ENCODE data around the gene PRKCH.
"Not testable (repeated sequence)": the region's sequence is repeated elsewhere in the genome, so short reads cannot be mapped to it uniquely, and the experiment has no call there.

PRKCH gene

DNA sequence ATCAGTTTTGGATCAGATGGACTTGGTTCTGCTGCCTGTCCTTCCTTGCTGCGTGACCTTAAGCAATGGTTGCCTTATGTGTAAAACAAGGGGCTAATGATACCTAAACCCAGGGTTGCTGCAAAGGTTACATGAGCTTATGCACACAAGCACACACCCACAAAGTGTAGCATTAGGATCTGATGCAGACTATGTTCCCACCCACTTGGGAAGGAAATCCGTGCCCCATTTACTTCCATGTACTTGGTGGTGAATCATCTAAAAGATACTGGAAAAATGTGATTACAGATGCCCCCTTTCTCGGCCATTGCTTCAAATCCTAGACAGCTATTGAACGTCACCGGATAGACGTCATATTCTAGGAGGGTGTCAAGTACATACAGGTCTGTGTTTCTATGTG, 87.1 kb downstream of the PRKCH start:
- Histone ChIP-seq H3K36me3 (ENCODE audit: control insufficient read depth in 2 of 2, insufficient read depth in 1 of 2, low read length in 2 of 2) (no peaks in the 10 kb centered on the region), H3K9me3 (ENCODE audit: control insufficient read depth, insufficient read depth, low read depth, low read length) (no peaks in the 10 kb centered on the region), H3K27ac (ENCODE audit: extremely low read depth, low read depth, low read length) (no peak overlapping the region), H3K4me3 (ENCODE audit: low read depth, low read length) (no peak overlapping the region), H3K4me1 (ENCODE audit: control insufficient read depth, insufficient read depth, low read length) (peaks cover 12% of the 10 kb centered on the region)
- POLR2A ChIA-PET: no interaction called here
- CTCF ChIA-PET: no interaction called here
- TF ChIP-seq ZNF223 (tag by site-specific recombination; IDR thresholded peaks at IDR 0.05) (no peak), EGR2 (tag by site-specific recombination; IDR thresholded peaks at IDR 0.05; ENCODE audit: low read depth) (0 out of 2 replicates have a peak, but pooled peaks have one; percentile 8)

DNA sequence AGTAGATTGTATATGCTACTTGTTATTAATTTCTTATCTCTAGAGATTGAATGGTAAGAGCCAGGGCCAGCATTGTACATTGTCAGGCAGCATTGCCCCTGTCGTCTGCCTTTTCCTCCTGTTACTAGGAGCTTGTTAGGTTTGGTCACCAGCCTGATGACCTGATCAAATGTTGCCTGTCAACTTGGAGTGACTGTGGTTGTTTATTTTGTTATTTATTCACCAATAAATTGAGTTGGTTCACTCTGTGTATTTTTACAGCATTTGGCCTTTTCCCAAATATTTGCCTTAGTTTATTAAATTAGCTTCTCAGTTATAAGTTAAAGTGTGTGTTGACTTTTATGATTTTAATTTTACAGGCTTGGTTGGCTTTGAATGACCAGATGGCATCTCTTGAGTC, 88.4 kb downstream of the PRKCH start:
- Histone ChIP-seq H3K4me1 (ENCODE audit: control insufficient read depth, insufficient read depth, low read length) (peaks cover 11% of the 10 kb centered on the region), H3K4me3 (ENCODE audit: low read depth, low read length) (no peak overlapping the region), H3K9me3 (ENCODE audit: control insufficient read depth, insufficient read depth, low read depth, low read length) (no peaks in the 10 kb centered on the region), H3K36me3 (ENCODE audit: control insufficient read depth in 2 of 2, insufficient read depth in 1 of 2, low read length in 2 of 2) (no peaks in the 10 kb centered on the region), H3K27ac (ENCODE audit: extremely low read depth, low read depth, low read length) (no peak overlapping the region)
- POLR2A ChIA-PET: no interaction called here
- no peak for TF ChIP-seq ZNF140 (tag by site-specific recombination; IDR thresholded peaks at IDR 0.05)
- TF ChIP-seq ZNF677 (tag by site-specific recombination; IDR thresholded peaks at IDR 0.05): no peak
- TF ChIP-seq ZFP3 (tag by site-specific recombination; IDR thresholded peaks at IDR 0.05; ENCODE audit: low read depth): no peak
- TF ChIP-seq ZNF623 (tag by site-specific recombination; IDR thresholded peaks at IDR 0.05): no peak
- TF ChIP-seq ZNF558 (tag by site-specific recombination; IDR thresholded peaks at IDR 0.05): no peak
- no peak for TF ChIP-seq ZNF114 (tag by site-specific recombination; IDR thresholded peaks at IDR 0.05)
- no peak for TF ChIP-seq ZNF549 (tag by site-specific recombination; IDR thresholded peaks at IDR 0.05)
- no peak for TF ChIP-seq ZNF510 (tag by site-specific recombination; IDR thresholded peaks at IDR 0.05; ENCODE audit: insufficient replicate concordance)
- TF ChIP-seq TRIM28 (IDR thresholded peaks at IDR 0.05; ENCODE audit: borderline replicate concordance, low read length): no peak
- CTCF ChIA-PET: interaction anchor here (0.8 kb wide), 1 partner anchor 10 kb away, joined by 3 read pairs; no protein-coding TSS in a partner anchor

DNA sequence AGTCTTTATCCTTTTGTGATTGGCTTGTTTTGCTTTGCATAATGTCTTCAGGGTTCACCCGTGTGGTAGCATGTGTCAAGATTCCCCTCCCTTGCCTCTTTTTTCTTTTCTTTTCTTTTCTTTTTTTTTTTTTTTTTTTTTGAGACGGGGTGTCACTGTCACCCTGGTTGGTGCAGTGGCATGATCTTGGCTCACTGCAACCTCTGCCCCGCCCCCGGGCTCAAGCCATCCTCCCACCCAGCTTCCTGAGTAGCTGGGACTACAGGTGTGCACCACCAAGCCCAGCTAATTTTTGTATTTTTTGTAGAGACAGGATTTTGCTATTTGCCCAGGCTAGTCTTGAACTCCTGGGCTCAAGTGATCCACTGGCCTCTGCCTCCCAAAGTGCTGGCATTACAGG, 94.6 kb downstream of the PRKCH start:
- H3K27ac ChIP-seq (ENCODE audit: extremely low read depth, low read depth, low read length); CTCF ChIA-PET: not testable (repeated sequence)

DNA sequence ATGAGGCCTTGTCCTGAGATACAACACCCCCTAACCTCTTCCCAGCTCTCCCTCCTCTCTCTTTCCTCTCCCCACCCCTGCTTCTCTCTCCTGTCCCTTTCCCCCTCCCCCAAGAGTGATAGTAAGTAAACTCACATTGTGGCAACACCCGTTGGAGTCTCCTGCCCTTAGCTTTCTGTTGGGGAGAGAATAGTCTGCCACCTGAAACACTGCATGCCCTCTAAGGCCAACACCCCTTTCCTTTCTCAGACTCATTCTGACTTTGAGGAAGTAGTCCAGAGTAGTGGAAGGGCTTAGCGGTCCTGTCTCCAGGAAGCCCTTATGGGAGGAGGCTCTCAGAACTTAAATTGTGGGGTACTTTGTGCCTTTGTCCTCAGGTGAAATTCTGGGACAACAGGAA, 95.2 kb downstream of the PRKCH start:
- ChIA-PET POLR2A (no interaction called here), CTCF (no interaction called here)

More for the DNA sequence above, 94.6 kb downstream of the PRKCH start:
- POLR2A ChIA-PET; H3K4me1 ChIP-seq (ENCODE audit: control insufficient read depth, insufficient read depth, low read length); H3K9me3 ChIP-seq (ENCODE audit: control insufficient read depth, insufficient read depth, low read depth, low read length); H3K36me3 ChIP-seq (ENCODE audit: control insufficient read depth in 2 of 2, insufficient read depth in 1 of 2, low read length in 2 of 2); H3K4me3 ChIP-seq (ENCODE audit: low read depth, low read length): not testable (repeated sequence)

More for the DNA sequence above, 95.2 kb downstream of the PRKCH start:
- no peak overlapping the region for H3K4me3 ChIP-seq (ENCODE audit: low read depth, low read length)
- no peaks in the 10 kb centered on the region for H3K36me3 ChIP-seq (ENCODE audit: control insufficient read depth in 2 of 2, insufficient read depth in 1 of 2, low read length in 2 of 2)
- TF ChIP-seq, protein P1, sequence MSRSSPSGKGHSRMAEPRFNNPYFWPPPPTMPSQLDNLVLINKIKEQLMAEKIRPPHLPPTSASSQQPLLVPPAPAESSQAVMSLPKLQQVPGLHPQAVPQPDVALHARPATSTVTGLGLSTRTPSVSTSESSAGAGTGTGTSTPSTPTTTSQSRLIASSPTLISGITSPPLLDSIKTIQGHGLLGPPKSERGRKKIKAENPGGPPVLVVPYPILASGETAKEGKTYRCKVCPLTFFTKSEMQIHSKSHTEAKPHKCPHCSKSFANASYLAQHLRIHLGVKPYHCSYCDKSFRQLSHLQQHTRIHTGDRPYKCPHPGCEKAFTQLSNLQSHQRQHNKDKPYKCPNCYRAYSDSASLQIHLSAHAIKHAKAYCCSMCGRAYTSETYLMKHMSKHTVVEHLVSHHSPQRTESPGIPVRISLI (tag by site-specific recombination; IDR thresholded peaks at IDR 0.05): no peak
- TF ChIP-seq ZBTB48 (tag by site-specific recombination; IDR thresholded peaks at IDR 0.05): no peak
- TF ChIP-seq, protein P2, sequence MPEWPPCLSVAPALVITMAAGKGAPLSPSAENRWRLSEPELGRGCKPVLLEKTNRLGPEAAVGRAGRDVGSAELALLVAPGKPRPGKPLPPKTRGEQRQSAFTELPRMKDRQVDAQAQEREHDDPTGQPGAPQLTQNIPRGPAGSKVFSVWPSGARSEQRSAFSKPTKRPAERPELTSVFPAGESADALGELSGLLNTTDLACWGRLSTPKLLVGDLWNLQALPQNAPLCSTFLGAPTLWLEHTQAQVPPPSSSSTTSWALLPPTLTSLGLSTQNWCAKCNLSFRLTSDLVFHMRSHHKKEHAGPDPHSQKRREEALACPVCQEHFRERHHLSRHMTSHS (tag by site-specific recombination; IDR thresholded peaks at IDR 0.05): no peak
- TF ChIP-seq ZNF416 (tag by site-specific recombination; IDR thresholded peaks at IDR 0.05): no peak
- no peak for TF ChIP-seq REPIN1 (tag by site-specific recombination; IDR thresholded peaks at IDR 0.05; ENCODE audit: low read depth)
- no peak for TF ChIP-seq ZNF214 (tag by site-specific recombination; IDR thresholded peaks at IDR 0.05; ENCODE audit: borderline replicate concordance)
- no peak for TF ChIP-seq ZNF623 (tag by site-specific recombination; IDR thresholded peaks at IDR 0.05)
- TF ChIP-seq WT1 (tag by site-specific recombination; IDR thresholded peaks at IDR 0.05): no peak
- TF ChIP-seq ZNF157 (tag by site-specific recombination; IDR thresholded peaks at IDR 0.05): no peak
- TF ChIP-seq SETDB1 (IDR thresholded peaks at IDR 0.05; ENCODE audit: insufficient read length, low read length): no peak
- TF ChIP-seq, protein P3, sequence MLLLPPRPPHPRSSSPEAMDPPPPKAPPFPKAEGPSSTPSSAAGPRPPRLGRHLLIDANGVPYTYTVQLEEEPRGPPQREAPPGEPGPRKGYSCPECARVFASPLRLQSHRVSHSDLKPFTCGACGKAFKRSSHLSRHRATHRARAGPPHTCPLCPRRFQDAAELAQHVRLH (tag by site-specific recombination; IDR thresholded peaks at IDR 0.05): no peak
- no peak for TF ChIP-seq ZNF664 (tag by site-specific recombination; IDR thresholded peaks at IDR 0.05)
- no peaks in the 10 kb centered on the region; the same call in 1 of the 2 replicates for H3K4me1 ChIP-seq (ENCODE audit: control insufficient read depth, insufficient read depth, low read length)
- H3K9me3 ChIP-seq (ENCODE audit: control insufficient read depth, insufficient read depth, low read depth, low read length): no peaks in the 10 kb centered on the region
- H3K27ac ChIP-seq (ENCODE audit: extremely low read depth, low read depth, low read length): no peak overlapping the region
